ENCODE data around the gene VARS1. TPM values are rescaled to one million over a fixed set of nuclear protein-coding genes. Genes with fewer than 3 reads are reported as not detected.

VARS1 gene
- polyA plus RNA-seq, 5 donors, result 32.5 to 52.1 (median 38.9) TPM

DNA sequence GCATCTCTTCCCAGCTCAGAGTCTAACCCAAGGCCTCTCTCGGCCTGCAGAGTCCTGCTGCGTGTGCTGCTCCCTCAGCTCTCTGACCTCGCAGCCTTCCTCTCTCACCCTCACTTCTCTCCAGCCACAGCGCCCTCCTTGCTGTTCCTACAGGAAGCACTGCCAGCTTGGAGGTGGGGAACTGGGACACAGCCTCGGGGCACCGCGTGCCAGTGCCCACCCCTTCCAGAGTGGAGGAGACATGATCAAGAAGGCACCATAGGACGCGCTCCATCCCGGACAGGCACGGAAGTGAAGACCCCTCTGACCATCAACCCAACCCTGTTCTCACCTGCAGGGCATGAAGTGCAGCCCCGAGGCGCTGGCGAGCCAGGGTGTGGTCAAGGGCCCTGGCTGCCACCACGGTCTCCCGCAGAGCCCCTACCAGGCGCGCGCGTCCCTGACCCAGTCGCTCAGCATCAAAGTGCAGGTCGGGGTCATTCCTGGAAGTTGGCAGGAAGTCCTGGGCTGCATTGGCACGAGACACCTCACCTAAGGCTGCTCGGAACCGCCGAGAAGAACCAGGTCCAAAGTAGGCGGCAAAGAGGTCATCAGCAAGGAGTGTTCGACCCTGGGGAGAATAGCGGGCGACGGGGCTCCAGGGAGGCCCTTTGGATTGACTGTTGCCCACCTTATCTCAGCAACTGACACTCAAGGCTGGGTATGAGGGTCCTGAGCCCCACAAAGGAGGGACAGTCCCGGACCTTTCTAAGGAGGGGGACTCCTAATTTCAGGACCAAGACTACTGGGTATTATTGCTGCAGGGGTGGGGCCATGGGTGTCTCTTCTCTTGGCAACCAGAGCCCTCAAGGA, 19.7 kb downstream of the VARS1 start:
- no peak for DNase-seq

DNA sequence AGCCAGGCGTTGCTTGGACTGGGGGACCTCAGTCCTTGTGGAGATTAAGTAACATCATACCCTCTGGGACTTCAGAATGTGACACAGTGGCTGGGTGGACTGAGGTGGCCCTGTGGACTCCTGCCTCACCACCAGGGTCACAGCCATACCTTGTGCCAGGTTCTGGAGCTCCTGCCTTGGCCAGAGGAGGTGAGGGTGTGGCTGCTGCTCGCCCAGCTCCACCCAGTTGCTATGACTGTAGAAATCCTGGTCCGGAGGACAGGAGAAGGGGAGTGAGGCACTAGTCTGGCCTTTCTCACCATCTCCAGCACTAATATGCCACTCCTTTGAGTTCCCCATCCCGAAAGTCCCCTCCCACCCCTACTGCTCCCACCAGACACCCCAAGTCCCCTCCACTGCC, 20.4 kb downstream of the VARS1 start:
- DNase-seq, result no peak

DNA sequence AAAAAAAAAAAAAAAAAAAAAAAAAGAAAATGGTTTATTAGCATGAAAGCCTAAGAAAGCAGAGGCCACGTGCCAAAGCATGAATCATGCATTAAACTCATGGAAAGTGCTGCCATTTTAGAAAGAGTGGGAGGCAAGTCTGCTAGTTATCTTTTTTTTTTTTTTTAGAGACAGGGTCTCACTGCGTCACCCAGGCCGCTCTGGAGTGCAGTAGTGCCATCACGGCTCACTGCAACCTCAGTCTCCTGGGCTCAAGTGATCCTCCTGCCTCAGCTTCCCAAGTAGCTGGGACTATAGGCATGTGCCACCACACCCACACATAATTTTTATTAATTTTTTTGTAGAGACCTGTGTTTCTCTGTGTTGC, 23.6 kb downstream of the VARS1 start:
- no peak for DNase-seq

- no peak for DNase-seq
These were observed 24.7 kb downstream of the VARS1 start for GRCh38 chr6:31770860-31771259.

GRCh38 chr6:31769684-31770371, 25.7 kb downstream of the VARS1 start:
- DNase-seq, result no peak

DNA sequence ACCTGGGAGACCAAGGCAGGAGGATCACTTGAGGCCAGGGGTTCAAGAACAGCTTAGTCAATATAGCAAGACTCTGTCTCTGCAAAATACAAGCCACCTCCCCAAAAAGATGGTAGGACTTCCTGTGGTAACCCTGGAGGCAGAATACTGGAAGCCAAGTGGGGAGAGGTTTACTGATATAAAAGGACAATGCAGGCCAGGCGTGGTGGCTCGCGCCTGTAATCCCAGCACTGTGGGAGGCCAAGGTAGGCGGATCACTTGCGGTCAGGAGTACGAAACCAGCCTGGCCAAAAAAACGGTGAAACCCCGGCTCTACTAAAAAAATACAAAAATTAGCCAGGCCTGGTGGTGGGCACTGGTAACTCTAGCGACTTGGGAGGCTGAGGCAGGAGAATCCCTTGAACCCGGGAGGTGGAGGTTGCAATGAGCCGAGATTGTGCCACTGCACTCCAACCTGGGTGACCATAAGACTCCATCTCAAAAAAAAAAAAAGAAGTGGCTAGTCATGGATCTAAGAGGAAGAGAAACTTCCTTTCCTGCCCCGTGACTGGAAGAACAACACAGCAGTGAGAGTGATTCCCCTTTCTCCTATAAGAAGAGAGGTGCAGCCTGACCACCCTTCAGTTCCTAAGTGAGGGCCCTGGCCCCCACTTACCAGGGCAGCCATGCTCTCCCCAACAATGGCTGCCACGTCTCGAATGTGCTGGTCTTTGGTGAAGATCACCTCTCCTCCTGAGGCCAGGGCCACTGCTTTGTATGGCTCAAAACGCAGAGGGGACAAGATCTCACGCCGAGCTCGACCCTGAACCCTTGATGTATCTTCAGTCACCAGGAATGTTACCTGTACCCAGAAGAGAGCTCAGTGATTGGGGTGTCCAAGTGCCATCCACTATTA, 26.9 kb downstream of the VARS1 start:
- no peak for DNase-seq

DNA sequence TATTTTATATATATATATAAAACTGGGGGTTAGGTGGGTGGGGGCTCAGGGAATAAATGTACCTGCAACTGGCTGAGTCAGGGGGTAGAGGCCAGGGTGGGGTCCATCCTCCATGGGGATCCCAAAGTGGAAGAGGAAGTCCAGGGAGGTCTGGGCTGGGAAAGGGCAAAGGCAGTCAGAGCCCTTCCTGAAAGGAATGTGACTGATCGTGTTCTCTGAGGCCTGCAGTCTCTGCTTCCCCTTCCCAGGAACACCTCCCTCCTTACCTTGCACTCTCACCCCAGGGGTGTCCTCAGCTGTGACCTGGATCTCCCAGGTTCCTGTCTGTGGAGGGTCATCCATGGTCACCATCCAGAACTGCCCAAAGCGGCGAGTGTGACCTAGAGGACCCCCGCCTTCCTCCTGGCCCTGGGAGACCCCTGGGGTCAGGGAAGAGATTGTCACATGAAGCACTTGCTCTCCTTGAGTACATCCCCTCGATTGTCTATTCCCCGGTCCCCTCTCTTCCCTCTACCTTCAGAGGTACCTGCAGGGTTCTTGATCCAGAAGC, 28.4 kb downstream of the VARS1 start:
- DNase-seq, result no peak

GRCh38 chr6:31765910-31766794, 29.4 kb downstream of the VARS1 start:
- DNase-seq, result no peak

GRCh38 chr6:31765559-31765909, 30.0 kb downstream of the VARS1 start:
- no peak for DNase-seq

GRCh38 chr6:31764198-31764597, 31.4 kb downstream of the VARS1 start:
- DNase-seq, result no peak

GRCh38 chr6:31763619-31763940, 32.0 kb downstream of the VARS1 start:
- no peak for DNase-seq

DNA sequence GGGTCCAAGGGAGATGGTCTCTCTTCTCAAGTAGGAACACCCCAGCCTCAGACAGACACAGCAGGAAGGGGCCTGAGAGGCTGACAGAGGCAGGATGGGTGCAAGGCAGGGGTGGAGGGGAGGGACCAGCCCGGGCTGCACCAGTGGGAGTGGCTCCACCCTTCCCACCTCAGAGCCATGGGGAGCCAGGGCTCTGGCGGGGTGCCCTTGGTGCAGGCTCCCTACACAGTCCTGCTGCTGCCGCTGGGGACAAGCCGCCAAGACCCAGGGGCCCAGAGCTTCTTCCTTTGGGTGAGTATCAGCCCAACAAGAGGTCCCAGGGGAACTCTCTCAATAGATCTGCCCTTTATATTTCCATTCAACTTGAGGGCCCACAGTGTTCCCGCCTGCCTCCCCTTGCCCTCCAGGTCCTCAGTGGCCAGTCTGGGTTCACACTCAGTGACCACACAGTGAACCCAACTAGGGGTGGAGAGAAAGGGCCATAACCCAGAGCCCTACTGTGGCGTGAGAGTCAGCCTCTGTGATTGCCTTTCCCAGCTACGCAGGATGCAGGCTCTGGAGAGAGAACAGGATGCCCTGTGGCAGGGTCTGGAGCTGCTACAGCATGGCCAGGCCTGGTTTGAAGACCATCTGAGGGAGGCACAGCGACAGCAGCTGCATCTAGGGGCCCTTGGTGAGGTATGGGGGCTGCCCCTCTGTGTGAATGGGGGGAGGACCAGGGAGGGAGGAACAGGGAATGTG, 32.5 kb downstream of the VARS1 start:
- DNase-seq, result no peak

- DNase-seq, result no peak
These were observed 33.2 kb downstream of the VARS1 start, which contains the start of gene SAPCD1 for GRCh38 chr6:31762356-31762755. Gene SAPCD1 (plus strand): TSS chr6:31762656. CDS start chr6:31763055, 399 bp downstream.

- DNase-seq, result no peak
These were observed 34.2 kb downstream of the VARS1 start for GRCh38 chr6:31761343-31761742.

DNA sequence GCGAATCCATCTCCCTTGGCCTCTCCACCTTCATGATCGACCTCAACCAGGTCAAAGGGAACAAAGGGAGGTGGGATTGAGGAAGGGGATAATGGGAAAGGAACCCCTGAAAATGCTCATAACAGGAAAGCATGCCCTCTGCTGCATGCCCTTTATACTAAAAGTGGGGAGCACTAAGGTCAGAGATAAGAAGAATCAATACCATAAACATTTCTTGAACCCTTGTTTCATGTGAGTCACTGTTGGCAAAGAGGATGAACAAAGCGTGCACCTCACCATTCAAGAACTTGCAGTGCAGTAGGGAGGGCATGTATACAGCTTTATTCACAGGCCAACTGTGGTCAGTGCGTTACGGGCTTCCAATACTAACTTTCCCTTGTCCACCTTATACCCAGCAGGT, 34.8 kb downstream of the VARS1 start:
- DNase-seq, result no peak

GRCh38 chr6:31758281-31758680, 37.3 kb downstream of the VARS1 start:
- no peak for DNase-seq

- DNase-seq, result no peak
These were observed 42.7 kb downstream of the VARS1 start for GRCh38 chr6:31752739-31753319.

DNA sequence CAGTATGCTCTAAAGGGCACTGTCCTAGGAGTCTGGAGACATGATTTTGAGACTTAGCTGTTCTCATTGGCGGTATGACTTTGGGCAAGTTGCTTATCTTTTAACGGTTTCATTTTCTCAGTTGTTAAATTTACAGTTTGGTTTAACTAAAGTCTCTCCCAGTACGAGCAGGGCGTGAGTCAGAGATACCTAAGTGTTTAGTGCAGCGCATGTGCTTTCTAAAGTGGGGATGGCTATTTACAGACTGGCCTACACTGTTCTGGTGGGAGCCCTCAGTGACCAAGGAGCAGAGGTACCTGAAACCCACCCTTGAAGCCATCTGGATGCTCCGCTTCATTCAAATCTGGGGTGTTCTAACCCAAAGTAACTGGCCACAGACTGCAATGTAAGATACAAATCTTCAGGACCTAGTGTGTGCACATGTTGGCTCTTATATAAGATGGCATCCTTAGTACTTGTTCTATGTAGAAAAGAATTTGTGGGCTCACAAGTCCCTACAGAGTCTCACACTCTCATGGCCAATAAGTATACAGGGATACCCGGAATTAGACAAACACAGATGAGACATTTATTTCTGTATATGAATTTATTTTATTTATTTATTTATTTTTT, 45.0 kb downstream of the VARS1 start:
- no peak for DNase-seq

DNA sequence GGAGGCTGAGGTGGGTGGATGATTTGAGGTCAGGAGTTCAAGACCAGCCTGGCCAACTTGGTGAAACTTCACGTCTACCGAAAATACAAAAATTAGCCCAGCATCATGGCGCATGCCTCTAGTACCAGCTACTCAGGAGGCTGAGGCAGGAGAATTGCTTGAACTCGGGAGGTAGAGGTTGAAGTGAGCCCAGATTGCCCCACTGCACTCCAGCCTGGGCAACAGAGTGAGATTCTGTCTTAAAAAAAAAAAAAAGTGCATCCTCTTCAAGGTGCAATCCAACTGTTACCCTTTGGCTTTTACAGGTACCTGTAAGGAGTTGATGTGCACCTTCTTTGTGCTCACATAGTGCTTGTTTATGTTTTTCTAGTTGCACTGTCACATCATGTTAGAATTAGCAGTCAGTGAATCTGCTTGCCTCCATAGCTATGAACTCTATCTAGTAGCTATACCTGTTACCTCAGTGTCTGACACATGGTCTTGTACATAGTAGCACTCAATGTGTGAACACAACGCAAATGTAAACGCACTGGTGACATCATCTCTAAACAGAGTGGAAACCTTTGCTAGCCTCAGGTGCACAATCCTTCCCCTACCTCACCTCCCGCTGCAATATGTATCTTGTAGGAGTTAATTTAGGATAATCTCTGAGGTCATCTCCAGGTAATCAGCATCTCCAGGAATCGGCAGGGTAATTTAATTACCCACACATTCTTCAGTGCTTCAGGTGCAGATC, 46.1 kb downstream of the VARS1 start:
- DNase-seq, result no peak

Data from right lung (tissue), 5 donors.